ENCODE results near the gene CCDC121.

The CCDC121 gene

DNA sequence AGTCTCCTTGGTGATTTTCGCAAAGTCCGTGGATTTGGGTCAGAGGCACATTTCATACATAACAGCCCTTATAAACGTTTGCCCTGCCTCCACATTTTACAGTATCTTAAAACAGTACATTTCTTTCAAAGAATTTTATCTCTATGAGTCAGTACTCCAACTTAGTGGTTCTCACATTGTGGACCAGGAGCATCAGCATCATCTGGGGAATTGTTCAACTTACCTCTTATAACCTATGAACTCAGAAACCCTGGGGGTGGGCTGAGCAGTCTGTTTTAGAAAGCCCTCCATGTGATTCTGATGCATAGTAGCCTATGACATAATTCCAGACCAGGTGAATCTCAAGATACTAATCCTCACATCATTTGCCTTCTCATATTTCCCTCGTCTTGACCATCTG is 22.2 kb upstream of the CCDC121 start:
- no peak for DNase-seq (ENCODE audit: low read depth)
- TF ChIP-seq, protein P1, sequence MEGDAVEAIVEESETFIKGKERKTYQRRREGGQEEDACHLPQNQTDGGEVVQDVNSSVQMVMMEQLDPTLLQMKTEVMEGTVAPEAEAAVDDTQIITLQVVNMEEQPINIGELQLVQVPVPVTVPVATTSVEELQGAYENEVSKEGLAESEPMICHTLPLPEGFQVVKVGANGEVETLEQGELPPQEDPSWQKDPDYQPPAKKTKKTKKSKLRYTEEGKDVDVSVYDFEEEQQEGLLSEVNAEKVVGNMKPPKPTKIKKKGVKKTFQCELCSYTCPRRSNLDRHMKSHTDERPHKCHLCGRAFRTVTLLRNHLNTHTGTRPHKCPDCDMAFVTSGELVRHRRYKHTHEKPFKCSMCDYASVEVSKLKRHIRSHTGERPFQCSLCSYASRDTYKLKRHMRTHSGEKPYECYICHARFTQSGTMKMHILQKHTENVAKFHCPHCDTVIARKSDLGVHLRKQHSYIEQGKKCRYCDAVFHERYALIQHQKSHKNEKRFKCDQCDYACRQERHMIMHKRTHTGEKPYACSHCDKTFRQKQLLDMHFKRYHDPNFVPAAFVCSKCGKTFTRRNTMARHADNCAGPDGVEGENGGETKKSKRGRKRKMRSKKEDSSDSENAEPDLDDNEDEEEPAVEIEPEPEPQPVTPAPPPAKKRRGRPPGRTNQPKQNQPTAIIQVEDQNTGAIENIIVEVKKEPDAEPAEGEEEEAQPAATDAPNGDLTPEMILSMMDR (IDR thresholded peaks at IDR 0.05; ENCODE audit: insufficient read depth, low read depth, low read length, missing control alignments) = no peak

GRCh38 chr2:27647737-27648136 is 18.9 kb upstream of the CCDC121 start:
- TF ChIP-seq, protein P1 (IDR thresholded peaks at IDR 0.05; ENCODE audit: insufficient read depth, low read depth, low read length, missing control alignments) = no peak
- no peak overlapping the region for H3K4me3 ChIP-seq (ENCODE audit: low read length)
- DNase-seq (ENCODE audit: low read depth) = no peak

More for the DNA sequence above, 22.2 kb upstream of the CCDC121 start:
- no peak overlapping the region for H3K4me3 ChIP-seq (ENCODE audit: low read length)

GRCh38 chr2:27647289-27647688 is 18.5 kb upstream of the CCDC121 start:
- TF ChIP-seq, protein P1 (IDR thresholded peaks at IDR 0.05; ENCODE audit: insufficient read depth, low read depth, low read length, missing control alignments) = no peak

GRCh38 chr2:27645197-27645596 is 16.4 kb upstream of the CCDC121 start:
- no peak overlapping the region for H3K4me3 ChIP-seq (ENCODE audit: low read length)
- TF ChIP-seq, protein P1 (IDR thresholded peaks at IDR 0.05; ENCODE audit: insufficient read depth, low read depth, low read length, missing control alignments) = no peak
- DNase-seq (ENCODE audit: low read depth) = no peak

More at GRCh38 chr2:27647289-27647688, 18.5 kb upstream of the CCDC121 start:
- H3K4me3 ChIP-seq (ENCODE audit: low read length) = no peak overlapping the region
- DNase-seq (ENCODE audit: low read depth) = no peak

GRCh38 chr2:27640722-27641245 is 12.0 kb upstream of the CCDC121 start:
- TF ChIP-seq, protein P1 (IDR thresholded peaks at IDR 0.05; ENCODE audit: insufficient read depth, low read depth, low read length, missing control alignments) = no peak
- DNase-seq (ENCODE audit: low read depth) = no peak
- no peak overlapping the region for H3K4me3 ChIP-seq (ENCODE audit: low read length)

GRCh38 chr2:27638709-27639108 is 9.9 kb upstream of the CCDC121 start:
- DNase-seq (ENCODE audit: low read depth) = peak; percentile 54
- H3K4me3 ChIP-seq (ENCODE audit: low read length) = no peak overlapping the region
- TF ChIP-seq, protein P1 (IDR thresholded peaks at IDR 0.05; ENCODE audit: insufficient read depth, low read depth, low read length, missing control alignments) = no peak

GRCh38 chr2:27638037-27638637 is 9.3 kb upstream of the CCDC121 start:
- H3K4me3 ChIP-seq (ENCODE audit: low read length) = no peak overlapping the region
- TF ChIP-seq, protein P1 (IDR thresholded peaks at IDR 0.05; ENCODE audit: insufficient read depth, low read depth, low read length, missing control alignments) = no peak
- peak; percentile 94 for DNase-seq (ENCODE audit: low read depth)
